Stimulated activated CD4-positive, alpha-beta T cell treated with anti-CD3 and anti-CD28 coated beads, Interleukin-15, amount 100 ng/mL, for 48 hours (primary cell): ENCODE results near the gene TMEM134.
"Not testable (repeated sequence)": the region's sequence is repeated elsewhere in the genome, so short reads cannot be mapped to it uniquely, and the experiment has no call there.

Experiments
- DNase-seq, 2 donors: peaks; one replicate each; pipeline ENCODE4 v3.0.0-alpha.2; 2020; ENCODE audit warnings: low read depth in 2 of 2

Gene TMEM134

GRCh38 chr11:67468759-67469507, at the start of gene TMEM134:
TSS of gene TMEM134 (minus strand) at chr11:67469251. CDS start at chr11:67469192, 59 bp downstream.
- peak; percentile 88 to 91 for DNase-seq

GRCh38 chr11:67517784-67518552, 48.9 kb upstream of the TMEM134 start:
- no peak for DNase-seq

GRCh38 chr11:67516806-67517205, 47.8 kb upstream of the TMEM134 start:
- no peak for DNase-seq

GRCh38 chr11:67514116-67514515, 45.1 kb upstream of the TMEM134 start:
- no peak for DNase-seq

- DNase-seq = not testable (repeated sequence)
These were observed 42.5 kb upstream of the TMEM134 start for GRCh38 chr11:67511558-67511957.

- no peak for DNase-seq
These were observed 40.9 kb upstream of the TMEM134 start for GRCh38 chr11:67510023-67510345.

GRCh38 chr11:67508486-67509121, 39.6 kb upstream of the TMEM134 start:
- peak; percentile 98 to 99 for DNase-seq

GRCh38 chr11:67507864-67508485, 38.9 kb upstream of the TMEM134 start, which contains the start of gene CDK2AP2:
TSS of gene CDK2AP2 (minus strand) at chr11:67508162. CDS start at chr11:67508082, 80 bp downstream.
- peak; percentile 99 for DNase-seq

- DNase-seq = no peak
These were observed 38.3 kb upstream of the TMEM134 start for GRCh38 chr11:67507242-67507863.

- no peak for DNase-seq
These were observed 37.5 kb upstream of the TMEM134 start for GRCh38 chr11:67506426-67507051.

GRCh38 chr11:67505605-67506396, 36.8 kb upstream of the TMEM134 start:
- peak; percentile 93 to 95 for DNase-seq

GRCh38 chr11:67504950-67505581, 36.0 kb upstream of the TMEM134 start, which contains the start of gene PITPNM1:
TSS of gene PITPNM1 (minus strand) at chr11:67505363. CDS start at chr11:67504180, 1,183 bp downstream.
- peak in 1 of 2 donors; percentile 74 for DNase-seq

- DNase-seq = no peak
These were observed 35.2 kb upstream of the TMEM134 start for GRCh38 chr11:67504005-67504949.

- DNase-seq = no peak
These were observed 34.3 kb upstream of the TMEM134 start for GRCh38 chr11:67503119-67504004.

- DNase-seq = no peak
These were observed 33.4 kb upstream of the TMEM134 start for GRCh38 chr11:67502328-67502979.

- no peak for DNase-seq
These were observed 32.8 kb upstream of the TMEM134 start for GRCh38 chr11:67501854-67502253.
